HG03354 (cell line): ENCODE results near the gene PRPF40A.

Source experiments
- ATAC-seq: cut with Tn5 transposase; IDR thresholded peaks from one replicate; pipeline ENCODE4 v1.9.1; 2021; ENCODE audit warnings: mild to moderate bottlenecking; ENCODE audit not compliant: unreplicated experiment, poor library complexity, severe bottlenecking

Gene PRPF40A

GRCh38 chr2:152624805-152625204 is 92.5 kb downstream of the PRPF40A start:
- no peak for ATAC-seq

GRCh38 chr2:152623775-152624174 is 93.5 kb downstream of the PRPF40A start:
- no peak for ATAC-seq

GRCh38 chr2:152623076-152623740 is 94.1 kb downstream of the PRPF40A start:
- ATAC-seq = no peak

GRCh38 chr2:152622219-152622618 is 95.0 kb downstream of the PRPF40A start:
- no peak for ATAC-seq

GRCh38 chr2:152620985-152621384 is 96.3 kb downstream of the PRPF40A start:
- no peak for ATAC-seq

GRCh38 chr2:152620208-152620607 is 97.1 kb downstream of the PRPF40A start:
- ATAC-seq = no peak

GRCh38 chr2:152618193-152618564 is 99.1 kb downstream of the PRPF40A start:
- no peak for ATAC-seq

GRCh38 chr2:152617456-152618192 is 99.6 kb downstream of the PRPF40A start:
- ATAC-seq = no peak

- no peak for ATAC-seq
These were observed 102.1 kb downstream of the PRPF40A start for GRCh38 chr2:152615177-152615576.

GRCh38 chr2:152613235-152613634 is 104.0 kb downstream of the PRPF40A start:
- ATAC-seq = peak; percentile 33

GRCh38 chr2:152611458-152612231 is 105.6 kb downstream of the PRPF40A start:
- peak; percentile 82 for ATAC-seq

- ATAC-seq = no peak
These were observed 107.6 kb downstream of the PRPF40A start for GRCh38 chr2:152609699-152610098.

GRCh38 chr2:152609154-152609553 is 108.1 kb downstream of the PRPF40A start:
- no peak for ATAC-seq

- no peak for ATAC-seq
These were observed 109.4 kb downstream of the PRPF40A start for GRCh38 chr2:152607793-152608300.

GRCh38 chr2:152606941-152607340 is 110.3 kb downstream of the PRPF40A start:
- ATAC-seq = no peak

GRCh38 chr2:152606081-152606480 is 111.2 kb downstream of the PRPF40A start:
- no peak for ATAC-seq

- ATAC-seq = no peak
These were observed 114.1 kb downstream of the PRPF40A start for GRCh38 chr2:152603166-152603565.

GRCh38 chr2:152602750-152603149 is 114.5 kb downstream of the PRPF40A start:
- ATAC-seq = no peak
